ENCODE measurements around the gene TMEM92. TPM values are rescaled to one million over a fixed set of nuclear protein-coding genes. Genes with fewer than 3 reads are reported as not detected.

The TMEM92 gene
- total RNA-seq, 2 donors from 2014 or later, result 34.3 to 35.8 TPM

DNA sequence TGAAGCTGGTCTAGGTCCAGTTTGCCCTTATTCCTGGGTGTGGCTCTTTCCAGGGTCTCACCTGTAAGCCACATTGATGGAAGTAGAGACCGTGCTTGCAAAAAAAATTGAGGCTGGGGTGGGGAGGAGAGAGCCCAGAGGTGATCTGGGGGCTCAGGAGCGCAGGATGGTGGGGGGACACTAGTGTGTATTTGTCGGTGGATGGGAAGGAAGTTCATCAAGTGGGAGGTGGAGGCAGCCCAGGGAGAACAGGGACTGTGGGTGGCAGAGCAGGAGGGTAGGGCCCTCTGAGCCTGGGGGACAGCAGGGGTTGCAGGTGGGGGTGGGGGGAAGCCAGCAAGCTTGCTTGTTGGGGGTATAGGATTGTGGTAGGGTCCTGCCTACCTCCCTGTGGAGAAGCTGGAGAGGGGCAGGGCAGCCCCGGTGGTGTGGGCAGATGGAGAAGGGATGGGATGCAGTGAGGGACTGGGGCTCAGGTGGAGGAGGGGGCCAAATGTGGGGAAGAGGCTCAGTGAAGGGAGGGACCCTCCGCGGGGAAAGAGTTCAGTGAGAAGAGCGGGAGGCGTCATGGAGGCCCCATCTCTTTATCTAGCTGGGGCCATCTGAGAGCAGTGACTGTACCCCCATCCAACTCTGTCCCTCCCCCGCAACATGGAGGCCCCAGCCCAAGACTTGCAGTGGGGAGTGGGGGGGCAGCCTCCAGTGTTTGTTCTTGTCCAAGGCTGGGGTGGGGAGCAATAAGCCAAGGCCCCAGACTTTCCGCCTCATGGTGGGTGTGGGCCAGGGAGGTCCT, 17.2 kb upstream of the TMEM92 start:
- no peaks in the 10 kb centered on the region for H3K9me3 ChIP-seq (ENCODE audit: control insufficient read depth, low read length)
- H3K27ac Mint-ChIP-seq, result no peak overlapping the region
- TF ChIP-seq, protein P1, sequence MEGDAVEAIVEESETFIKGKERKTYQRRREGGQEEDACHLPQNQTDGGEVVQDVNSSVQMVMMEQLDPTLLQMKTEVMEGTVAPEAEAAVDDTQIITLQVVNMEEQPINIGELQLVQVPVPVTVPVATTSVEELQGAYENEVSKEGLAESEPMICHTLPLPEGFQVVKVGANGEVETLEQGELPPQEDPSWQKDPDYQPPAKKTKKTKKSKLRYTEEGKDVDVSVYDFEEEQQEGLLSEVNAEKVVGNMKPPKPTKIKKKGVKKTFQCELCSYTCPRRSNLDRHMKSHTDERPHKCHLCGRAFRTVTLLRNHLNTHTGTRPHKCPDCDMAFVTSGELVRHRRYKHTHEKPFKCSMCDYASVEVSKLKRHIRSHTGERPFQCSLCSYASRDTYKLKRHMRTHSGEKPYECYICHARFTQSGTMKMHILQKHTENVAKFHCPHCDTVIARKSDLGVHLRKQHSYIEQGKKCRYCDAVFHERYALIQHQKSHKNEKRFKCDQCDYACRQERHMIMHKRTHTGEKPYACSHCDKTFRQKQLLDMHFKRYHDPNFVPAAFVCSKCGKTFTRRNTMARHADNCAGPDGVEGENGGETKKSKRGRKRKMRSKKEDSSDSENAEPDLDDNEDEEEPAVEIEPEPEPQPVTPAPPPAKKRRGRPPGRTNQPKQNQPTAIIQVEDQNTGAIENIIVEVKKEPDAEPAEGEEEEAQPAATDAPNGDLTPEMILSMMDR (conservative IDR thresholded peaks at IDR 0.05), result no peak
- no peaks in the 10 kb centered on the region for H3K9me3 Mint-ChIP-seq
- no peaks in the 10 kb centered on the region for H3K36me3 ChIP-seq (ENCODE audit: control insufficient read depth, insufficient read depth, low read length)
- no peak overlapping the region for H3K27ac ChIP-seq (ENCODE audit: low read depth, low read length)
- no peak overlapping the region for H3K4me3 ChIP-seq (ENCODE audit: low read length)
- DNase-seq, result peak; percentile 43
- no peak overlapping the region for H3K9ac ChIP-seq (ENCODE audit: extremely low read depth, low read length, poor library complexity, severe bottlenecking)
- 85 to 97% methylated on average over 4 to 9 of the region's 10 CpGs for WGBS, 2 experiments (ENCODE audit: insufficient coverage in 1 of 2, insufficient read length in 1 of 2)
- H3K27me3 ChIP-seq (ENCODE audit: control insufficient read depth, insufficient read depth, low read length, poor library complexity, severe bottlenecking), result no peaks in the 10 kb centered on the region
- H3K4me3 Mint-ChIP-seq, result no peak overlapping the region
- H3K36me3 Mint-ChIP-seq (ENCODE audit: low read depth), result no peaks in the 10 kb centered on the region
- H3K4me1 ChIP-seq (ENCODE audit: control insufficient read depth, insufficient read depth, low read length), result peaks cover 5% of the 10 kb centered on the region
- peaks cover 14% of the 10 kb centered on the region for H3K27me3 Mint-ChIP-seq (ENCODE audit: insufficient read depth)
- H3K4me1 Mint-ChIP-seq, result no peaks in the 10 kb centered on the region

GRCh38 chr17:50257676-50258224, 16.5 kb upstream of the TMEM92 start:
- Mint-ChIP-seq H3K4me3 (no peak overlapping the region), H3K27ac (no peak overlapping the region), H3K36me3 (ENCODE audit: low read depth) (no peaks in the 10 kb centered on the region), H3K4me1 (no peaks in the 10 kb centered on the region), H3K27me3 (ENCODE audit: insufficient read depth) (peaks cover 16% of the 10 kb centered on the region), H3K9me3 (no peaks in the 10 kb centered on the region)
- TF ChIP-seq, protein P1 (conservative IDR thresholded peaks at IDR 0.05), result no peak
- Histone ChIP-seq H3K4me1 (ENCODE audit: control insufficient read depth, insufficient read depth, low read length) (peaks cover 5% of the 10 kb centered on the region), H3K27me3 (ENCODE audit: control insufficient read depth, insufficient read depth, low read length, poor library complexity, severe bottlenecking) (no peaks in the 10 kb centered on the region), H3K9ac (ENCODE audit: extremely low read depth, low read length, poor library complexity, severe bottlenecking) (no peak overlapping the region), H3K9me3 (ENCODE audit: control insufficient read depth, low read length) (no peaks in the 10 kb centered on the region), H3K4me3 (ENCODE audit: low read length) (no peak overlapping the region), H3K27ac (ENCODE audit: low read depth, low read length) (no peak overlapping the region), H3K36me3 (ENCODE audit: control insufficient read depth, insufficient read depth, low read length) (no peaks in the 10 kb centered on the region)
- peak; percentile 62 for DNase-seq
- 69 to 74% methylated on average over 2 to 15 of the region's 15 CpGs for WGBS, 2 experiments (ENCODE audit: insufficient coverage in 1 of 2, insufficient read length in 1 of 2)

- Histone ChIP-seq H3K4me1 (ENCODE audit: control insufficient read depth, insufficient read depth, low read length) (peaks cover 5% of the 10 kb centered on the region), H3K27me3 (ENCODE audit: control insufficient read depth, insufficient read depth, low read length, poor library complexity, severe bottlenecking) (no peaks in the 10 kb centered on the region), H3K27ac (ENCODE audit: low read depth, low read length) (no peak overlapping the region), H3K9ac (ENCODE audit: extremely low read depth, low read length, poor library complexity, severe bottlenecking) (no peak overlapping the region), H3K36me3 (ENCODE audit: control insufficient read depth, insufficient read depth, low read length) (no peaks in the 10 kb centered on the region), H3K4me3 (ENCODE audit: low read length) (no peak overlapping the region), H3K9me3 (ENCODE audit: control insufficient read depth, low read length) (no peaks in the 10 kb centered on the region)
- Mint-ChIP-seq H3K27me3 (ENCODE audit: insufficient read depth) (peaks cover 18% of the 10 kb centered on the region), H3K27ac (no peak overlapping the region), H3K9me3 (no peaks in the 10 kb centered on the region), H3K4me1 (no peaks in the 10 kb centered on the region), H3K36me3 (ENCODE audit: low read depth) (no peaks in the 10 kb centered on the region), H3K4me3 (no peak overlapping the region)
- peak; percentile 32 for DNase-seq
- TF ChIP-seq, protein P1 (conservative IDR thresholded peaks at IDR 0.05), result no peak
- WGBS, 2 experiments (ENCODE audit: insufficient coverage in 1 of 2, insufficient read length in 1 of 2), result 78 to 87% methylated on average over 5 to 13 of the region's 13 CpGs
Observed at GRCh38 chr17:50258647-50259476, 15.4 kb upstream of the TMEM92 start.
